Measurements from ENCODE around the gene CPSF6.
"Not testable (repeated sequence)": the region's sequence is repeated elsewhere in the genome, so short reads cannot be mapped to it uniquely, and the experiment has no call there.

DNA sequence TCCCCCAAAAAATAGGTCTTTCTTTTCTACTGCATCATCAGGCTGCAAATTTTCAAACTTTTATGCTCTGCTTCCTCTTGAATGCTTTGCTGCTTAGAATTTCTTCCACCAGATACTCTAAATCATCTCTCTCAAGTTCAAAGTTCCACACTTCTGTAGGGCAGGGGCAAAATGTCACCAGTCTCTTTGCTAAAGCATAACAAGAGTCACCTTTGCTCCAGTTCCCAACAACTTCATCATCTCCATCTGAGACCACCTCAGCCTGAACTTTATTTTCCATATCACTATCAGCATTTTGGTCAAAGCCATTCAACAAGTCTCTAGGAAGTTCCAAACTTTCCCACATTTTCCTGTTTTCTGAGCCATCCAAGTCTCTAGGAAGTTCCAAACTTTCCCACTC, 77.4 kb downstream of the CPSF6 start:
- TF ChIP-seq EZH2phosphoT487 (IDR thresholded peaks at IDR 0.05; ENCODE audit: insufficient read depth, low read depth); EZH2 (IDR thresholded peaks at IDR 0.05; ENCODE audit: insufficient read depth, poor library complexity, severe bottlenecking): not testable (repeated sequence)
